Activated T-helper 1 cell treated with Interleukin-2 at 50 U/mL for 16 hours (primary cell): ENCODE results near the gene CCDC148.
"Not testable (repeated sequence)": the region's sequence is repeated elsewhere in the genome, so short reads cannot be mapped to it uniquely, and the experiment has no call there.

Source experiments
- DNase-seq: peaks from one replicate; pipeline ENCODE4 v3.0.0-alpha.2; 2020; ENCODE audit warnings: low read depth

The CCDC148 gene

DNA sequence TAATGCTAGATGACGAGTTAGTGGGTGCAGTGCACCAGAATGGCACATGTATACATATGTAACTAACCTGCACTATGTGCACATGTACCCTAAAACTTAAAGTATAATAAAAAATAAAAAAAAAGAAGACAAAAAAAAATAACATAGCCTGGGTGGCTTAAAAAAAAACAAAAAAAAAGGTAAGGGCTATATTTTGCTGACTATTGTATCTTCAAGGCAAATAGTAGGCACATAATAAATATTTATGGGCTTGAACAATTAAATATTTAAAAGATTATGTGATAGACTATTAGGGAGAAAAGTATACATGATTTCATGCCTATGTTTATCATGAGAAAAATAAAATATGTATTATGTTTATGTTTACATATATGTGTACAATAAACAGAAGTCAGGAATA, 99.4 kb downstream of the CCDC148 start:
- DNase-seq: no peak

DNA sequence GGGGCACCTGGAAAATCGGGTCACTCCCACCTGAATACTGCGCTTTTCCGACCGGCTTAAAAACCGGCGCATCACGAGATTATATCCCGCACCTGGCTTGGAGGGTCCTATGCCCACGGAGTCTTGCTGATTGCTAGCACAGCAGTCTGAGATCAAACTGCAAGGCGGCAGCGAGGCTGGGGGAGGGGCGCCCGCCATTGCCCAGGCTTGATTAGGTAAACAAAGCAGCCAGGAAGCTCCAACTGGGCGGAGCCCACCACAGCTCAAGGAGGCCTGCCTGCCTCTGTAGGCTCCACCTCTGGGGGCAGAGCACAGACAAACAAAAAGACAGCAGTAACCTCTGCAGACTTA, 105.1 kb downstream of the CCDC148 start:
- DNase-seq: not testable (repeated sequence)

DNA sequence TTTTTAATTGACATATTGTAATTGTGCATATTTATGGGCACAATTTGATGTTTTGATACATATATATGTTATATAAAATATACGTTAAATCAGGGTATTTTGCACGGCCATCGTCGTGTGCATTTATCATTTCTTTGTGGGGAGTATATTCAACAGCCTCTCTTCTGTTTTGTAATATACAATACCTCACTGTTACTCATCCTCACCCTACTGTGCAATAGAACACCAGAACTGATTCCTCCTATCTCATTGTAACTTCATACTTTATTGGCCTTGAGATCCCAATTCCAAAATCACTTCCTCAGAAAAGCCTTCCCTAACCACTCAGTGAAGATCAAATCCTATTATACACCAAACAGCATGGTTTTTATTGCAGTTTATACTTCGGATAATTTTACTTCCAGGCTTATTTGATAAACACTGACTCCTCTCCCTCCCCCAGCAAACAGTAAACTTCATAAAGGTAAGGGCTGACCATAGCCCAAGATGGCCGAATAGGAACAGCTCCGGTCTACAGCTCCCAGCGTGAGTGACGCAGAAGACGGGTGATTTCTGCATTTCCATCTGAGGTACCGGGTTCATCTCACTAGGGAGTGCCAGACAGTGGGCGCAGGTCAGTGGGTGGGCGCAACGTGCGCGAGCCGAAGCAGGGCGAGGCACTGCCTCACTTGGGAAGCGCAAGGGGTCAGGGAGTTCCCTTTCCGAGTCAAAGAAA, 105.6 kb downstream of the CCDC148 start:
- DNase-seq: not testable (repeated sequence)

DNA sequence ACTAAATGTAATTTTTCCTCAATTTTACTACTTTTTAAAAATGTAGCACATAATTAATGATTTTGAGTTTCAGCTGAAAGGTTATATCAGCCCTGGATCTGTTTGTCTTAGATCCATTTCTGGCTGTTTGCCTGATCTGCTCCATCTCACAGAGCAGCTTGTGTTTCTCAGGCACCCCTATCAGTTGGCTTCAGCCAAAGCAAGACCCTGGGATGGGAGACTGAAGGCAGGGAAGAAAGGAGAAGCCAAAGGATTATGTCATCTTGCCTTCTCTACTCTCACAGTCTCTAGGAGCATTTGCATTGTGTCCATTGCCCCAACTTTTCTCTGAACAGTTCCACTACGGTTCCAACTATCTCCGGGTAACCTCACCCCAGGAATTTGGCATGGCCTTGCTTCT, 110.5 kb downstream of the CCDC148 start:
- DNase-seq: no peak

DNA sequence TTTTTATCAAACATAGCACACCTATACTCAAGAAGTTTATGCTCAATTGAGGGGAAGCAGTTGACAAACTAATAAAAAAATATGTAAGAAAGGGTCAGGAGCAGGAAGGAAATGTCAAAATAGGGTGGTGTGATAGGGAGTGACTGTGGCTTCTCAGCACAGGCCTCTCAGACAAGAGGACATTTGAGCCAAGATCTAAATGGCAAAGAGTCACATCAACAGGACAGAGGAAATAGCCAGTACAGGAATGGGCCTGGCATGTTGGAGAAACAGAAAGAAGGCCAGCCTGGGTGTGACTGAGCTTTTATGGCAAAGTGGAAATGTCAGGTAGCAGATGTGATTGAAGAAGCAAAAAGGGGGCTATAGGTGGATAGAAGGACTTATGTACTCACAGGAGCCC, 117.0 kb downstream of the CCDC148 start:
- no peak for DNase-seq

DNA sequence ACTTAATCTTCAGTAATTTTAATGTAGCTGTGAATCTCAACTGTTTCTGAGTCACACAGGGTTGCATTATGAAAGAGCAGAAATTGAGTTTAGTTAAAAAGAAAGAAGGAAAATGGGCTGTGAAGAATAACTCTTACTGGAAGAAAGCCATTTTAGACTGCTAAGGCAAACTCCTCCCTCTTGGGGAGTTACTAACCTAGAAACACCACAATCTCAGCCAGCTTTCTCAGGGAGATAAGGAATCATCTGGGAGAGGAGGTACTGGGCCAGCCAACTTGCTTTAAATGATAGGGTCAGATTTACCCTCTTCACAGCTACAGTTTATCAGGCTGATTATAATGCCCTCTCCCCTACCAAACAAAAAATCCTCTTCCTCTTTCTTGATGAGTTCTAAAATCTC, 119.5 kb downstream of the CCDC148 start:
- DNase-seq: no peak

DNA sequence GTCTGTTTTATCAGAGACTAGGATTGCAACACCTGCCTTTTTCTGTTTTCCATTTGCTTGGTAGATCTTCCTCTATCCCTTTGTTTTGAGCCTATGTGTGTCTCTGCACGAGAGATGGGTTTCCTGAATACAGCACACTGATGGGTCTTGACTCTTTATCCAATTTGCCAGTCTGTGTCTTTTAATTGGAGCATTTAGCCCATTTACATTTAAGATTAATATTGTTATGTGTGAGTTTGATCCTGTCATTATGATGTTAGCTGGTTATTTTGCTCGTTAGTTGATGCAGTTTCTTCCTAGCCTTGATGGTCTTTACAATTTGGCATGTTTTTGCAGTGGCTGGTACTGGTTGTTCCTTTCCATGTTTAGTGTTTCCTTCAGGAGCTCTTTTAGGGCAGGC, 124.8 kb downstream of the CCDC148 start:
- not testable (repeated sequence) for DNase-seq

DNA sequence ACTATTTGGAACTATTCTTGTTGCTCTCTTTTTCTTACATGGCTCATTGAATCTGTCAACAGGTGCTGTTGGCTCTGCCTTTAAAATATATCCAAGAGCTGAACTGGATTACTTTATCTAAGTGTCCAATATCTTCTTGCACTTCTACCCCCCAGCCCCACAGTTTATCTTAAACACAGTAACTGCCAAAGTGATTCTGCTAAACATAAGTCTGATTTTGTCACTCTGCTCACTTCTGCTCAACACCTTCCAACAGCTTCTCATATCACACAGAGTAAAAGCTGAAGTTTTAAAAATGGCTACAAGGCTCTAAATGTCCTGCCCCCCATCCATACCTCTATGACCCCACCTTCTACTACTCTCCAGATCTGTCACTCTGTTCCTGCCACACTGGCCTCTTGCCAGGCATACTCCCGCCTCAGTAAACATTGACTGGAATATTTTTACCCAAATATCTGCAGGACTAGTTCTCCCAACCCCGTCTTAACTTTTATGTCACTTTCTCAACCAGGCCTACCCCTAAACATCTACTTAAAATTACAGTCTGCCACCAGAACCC, 130.7 kb downstream of the CCDC148 start:
- DNase-seq: no peak

DNA sequence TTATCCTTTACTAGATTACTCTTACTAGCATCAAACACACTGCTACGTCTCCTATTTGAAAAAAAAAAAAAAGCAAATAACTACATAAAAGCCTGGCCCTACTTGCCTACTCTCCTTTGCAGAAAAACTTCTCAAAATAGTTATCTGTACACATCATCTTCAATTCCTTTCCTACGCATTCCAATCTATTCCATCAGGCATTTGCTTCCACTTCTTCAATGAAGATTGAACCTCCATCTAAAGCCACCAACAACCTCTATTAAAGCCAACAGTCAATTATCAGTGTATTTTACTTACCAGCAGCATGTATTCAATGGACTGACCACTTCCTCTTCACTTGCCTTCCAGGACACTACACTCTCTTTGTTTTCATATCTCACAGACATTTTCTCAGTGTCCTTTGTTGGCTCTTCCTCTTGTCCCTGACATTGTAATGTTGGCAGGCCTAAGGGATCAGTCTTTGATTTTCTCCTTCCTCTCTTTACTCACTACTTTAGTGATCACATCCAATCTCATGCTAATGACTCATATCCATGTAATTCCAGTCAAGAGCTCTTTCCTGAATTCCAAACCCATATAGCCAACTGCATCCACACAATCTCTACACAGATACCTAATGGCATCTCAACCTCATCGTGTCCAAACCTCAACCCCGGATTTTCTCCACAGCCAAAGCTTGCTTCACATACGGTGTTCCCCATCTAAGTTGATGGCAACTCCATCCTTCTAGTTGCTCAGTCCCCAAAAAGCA, 131.3 kb downstream of the CCDC148 start:
- no peak for DNase-seq

DNA sequence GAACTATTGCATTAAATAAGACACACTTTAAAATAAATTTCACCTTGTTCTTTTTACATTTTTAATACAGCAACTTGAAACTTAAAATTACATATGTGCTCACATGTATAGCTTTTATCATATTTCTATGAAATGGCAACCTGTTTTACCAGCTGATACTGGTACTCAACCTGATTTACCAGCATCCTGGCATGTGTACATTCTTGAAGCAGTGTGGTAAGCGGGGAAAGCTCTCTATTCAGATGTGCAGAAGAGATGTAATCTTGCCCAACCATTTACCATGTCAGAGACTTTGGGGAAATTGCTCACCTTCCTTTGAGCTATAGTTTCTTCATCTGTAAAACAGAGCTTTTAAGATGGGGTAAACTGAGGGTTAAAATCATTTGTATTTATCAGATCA, 133.2 kb downstream of the CCDC148 start:
- DNase-seq: no peak

DNA sequence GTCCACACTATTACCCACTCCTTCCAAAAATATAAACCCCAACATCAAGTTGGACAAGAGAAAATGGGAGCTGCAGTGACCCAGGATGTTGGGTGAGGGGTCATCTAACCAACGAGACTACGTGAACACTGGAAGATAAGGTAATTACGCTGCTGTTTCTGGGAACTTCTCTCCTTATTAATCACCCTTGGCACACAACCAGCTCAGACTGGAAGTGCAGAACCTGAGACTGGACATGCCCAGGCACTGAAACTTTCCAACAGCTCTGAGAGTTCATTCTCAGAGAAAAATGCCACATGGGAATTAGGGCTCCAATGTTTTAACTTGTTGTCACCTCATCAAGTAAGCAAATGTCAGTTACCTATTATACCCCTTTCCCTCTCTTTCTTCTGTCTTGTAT, 135.3 kb downstream of the CCDC148 start:
- no peak for DNase-seq

DNA sequence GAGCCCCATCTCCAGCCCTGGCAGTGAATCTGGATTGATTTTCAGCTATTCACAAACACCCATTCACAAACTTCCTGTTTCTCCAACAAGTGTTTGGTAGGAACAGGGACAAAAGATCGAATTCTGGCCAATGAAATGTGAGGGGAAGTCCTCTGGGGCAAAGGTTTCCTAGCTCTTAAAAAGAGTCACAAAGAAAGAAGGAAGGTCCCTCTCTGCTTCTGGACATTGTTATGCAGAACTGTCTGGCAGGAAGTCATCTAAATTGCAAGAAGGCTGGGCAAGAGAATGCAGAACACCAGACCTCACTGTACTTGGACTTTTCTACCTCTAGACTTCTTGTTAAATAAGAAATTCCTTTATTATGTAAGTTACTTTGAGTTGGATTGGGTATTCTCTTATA, 137.3 kb downstream of the CCDC148 start:
- no peak for DNase-seq

DNA sequence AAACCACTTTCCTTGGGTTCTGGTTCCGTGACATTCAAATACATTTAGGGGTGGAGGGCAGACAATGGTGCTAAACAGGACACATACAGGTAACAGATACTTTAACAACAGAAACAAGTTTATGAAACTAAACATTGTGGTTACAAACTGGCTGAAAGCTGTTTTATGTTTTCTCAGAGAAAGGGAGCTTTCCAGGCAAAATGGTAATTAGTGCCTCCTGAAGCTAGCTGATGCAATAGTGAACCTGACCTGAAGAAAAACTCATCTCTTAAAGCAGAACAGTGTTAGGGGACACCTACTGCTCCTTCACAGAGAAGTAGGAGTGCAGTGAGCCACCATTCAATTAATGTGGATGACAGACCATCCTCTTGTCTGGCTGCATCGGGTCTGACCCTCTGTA, 138.9 kb downstream of the CCDC148 start:
- no peak for DNase-seq

DNA sequence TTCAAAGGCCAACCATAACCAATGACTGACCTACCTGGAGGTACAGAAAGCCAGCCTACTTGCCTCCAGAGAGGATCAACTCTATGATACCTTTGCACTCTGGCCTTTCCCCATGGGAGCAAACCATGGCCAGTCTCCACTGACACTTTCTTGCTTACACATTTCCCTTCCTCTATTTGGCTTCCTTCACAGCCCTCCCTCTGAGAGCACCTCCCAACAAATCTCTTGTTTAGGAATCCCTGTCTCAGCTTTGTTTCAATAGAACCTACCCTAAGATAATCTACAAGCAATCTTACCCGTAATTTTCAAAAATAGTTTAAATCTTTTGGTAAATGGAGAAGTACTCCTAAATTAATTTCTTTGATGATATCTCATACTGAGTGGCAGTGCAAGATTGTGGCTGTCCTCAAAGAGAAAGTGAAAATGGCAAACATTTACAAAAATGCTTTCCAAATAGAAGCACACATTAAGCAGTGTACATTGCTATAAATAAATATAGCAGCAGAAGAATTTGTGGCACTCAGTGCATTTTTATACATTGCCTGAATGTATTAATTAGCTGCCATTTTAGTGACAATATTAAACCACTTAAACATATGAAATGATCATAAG, 140.6 kb downstream of the CCDC148 start:
- no peak for DNase-seq

DNA sequence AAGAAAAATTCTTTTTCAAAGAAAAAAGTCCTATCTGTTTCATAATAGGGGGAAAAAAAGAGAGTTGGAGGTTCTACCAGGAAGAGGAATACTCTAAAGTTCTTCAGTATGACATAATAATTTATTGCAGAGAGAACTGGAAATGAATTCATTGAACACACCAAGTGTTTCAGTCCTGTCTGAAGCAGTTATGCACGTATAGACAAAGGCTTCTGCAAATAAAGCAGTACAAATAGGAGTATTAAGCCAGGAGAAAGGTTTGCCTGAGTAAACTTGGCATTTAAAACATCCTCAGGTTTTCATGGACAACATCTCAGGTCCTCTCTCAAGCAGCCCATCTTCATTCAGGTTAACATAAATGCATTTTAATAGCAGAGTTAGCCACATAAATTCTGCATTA, 141.6 kb downstream of the CCDC148 start:
- DNase-seq: no peak

DNA sequence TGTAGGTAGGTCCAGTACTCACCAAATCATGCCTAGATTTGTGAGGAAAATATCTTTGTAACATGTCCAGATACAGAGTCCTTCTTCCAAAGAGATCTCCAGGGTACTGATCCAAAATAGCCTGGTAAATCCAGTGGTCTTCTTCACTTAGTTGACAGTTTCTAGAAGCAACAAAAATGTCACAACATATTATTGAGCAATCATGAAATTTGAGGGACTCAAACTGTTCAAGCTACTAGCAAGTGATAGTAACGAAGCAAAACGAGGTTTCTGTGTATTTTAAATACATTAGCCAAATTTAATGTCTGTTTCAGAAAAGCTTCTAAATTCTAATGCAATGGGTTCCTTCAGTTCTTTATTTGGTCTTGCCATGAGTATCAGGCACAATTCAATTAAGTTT, 142.8 kb downstream of the CCDC148 start:
- no peak for DNase-seq

DNA sequence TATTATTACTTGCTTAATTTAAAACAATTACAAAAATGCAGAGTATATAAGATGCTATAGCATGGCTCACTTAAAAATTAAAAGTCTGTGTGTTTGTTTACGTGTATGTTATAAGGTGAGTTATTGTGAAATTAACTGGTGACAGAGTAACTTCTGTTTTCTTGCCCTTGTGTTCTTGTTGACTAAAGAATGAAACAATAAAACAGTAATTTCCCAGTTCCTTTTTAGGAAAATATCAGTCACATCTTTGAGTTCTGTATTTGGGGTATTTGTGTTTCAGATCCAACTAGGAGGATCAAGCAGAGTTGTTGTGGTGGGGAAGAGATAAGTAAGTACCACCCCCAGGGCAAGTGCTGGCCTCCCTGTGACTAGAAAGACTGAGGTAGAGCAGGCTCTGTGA, 143.6 kb downstream of the CCDC148 start:
- no peak for DNase-seq

DNA sequence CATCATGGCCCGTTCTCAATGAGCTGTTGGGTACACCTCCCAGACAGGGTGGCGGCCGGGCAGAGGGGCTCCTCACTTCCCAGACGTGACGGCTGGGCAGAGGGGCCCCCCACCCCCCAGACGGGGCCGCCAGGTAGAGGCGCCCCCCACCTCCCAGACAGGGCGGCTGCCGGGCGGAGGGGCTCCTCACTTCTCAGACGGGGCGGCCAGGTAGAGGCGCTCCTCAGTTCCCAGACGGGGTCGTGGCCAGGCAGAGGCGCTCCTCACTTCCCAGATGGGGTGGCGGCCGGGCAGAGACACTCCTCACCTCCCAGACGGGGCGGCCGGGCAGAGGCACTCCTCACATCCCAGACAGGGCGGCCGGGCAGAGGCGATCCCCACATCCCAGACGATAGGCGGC, 146.1 kb downstream of the CCDC148 start:
- not testable (repeated sequence) for DNase-seq

DNA sequence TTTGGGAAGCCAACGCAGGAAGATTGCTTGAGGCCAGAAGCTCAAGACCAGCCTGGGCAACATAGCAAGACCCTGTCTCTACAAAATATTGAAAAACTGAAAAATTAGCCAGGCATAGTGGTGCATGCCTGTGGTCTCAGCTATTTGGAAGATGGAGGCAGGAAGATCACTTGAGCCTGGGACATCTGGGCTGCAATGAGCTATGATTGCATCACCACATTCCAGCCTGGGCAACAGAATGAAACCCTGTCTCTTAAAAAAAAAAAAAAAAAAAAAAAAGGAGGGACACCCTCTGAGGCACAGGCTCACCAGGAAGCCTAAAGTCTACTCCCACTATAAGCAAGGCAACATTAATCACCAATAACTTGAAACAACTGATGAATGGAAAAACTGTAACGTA, 151.1 kb downstream of the CCDC148 start:
- no peak for DNase-seq

DNA sequence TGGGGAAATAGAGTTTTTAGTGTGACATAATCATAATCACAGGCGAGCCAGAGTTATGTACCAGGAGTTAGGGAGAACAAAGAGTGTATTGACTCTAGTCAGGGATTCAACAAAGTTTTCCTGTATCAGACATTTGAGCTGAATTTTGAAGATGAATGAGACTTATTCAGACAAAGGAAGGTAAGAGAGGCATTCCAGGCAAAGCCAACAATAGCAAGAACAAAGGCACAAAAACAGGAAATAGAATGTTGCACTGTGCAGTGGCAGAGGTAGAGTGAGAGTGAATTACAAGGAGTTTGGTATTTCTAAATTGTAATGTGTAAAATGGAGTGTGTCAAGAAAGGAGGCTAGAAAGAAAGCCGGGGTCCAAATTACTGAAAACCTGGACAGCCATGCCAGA, 156.2 kb downstream of the CCDC148 start:
- DNase-seq: no peak

DNA sequence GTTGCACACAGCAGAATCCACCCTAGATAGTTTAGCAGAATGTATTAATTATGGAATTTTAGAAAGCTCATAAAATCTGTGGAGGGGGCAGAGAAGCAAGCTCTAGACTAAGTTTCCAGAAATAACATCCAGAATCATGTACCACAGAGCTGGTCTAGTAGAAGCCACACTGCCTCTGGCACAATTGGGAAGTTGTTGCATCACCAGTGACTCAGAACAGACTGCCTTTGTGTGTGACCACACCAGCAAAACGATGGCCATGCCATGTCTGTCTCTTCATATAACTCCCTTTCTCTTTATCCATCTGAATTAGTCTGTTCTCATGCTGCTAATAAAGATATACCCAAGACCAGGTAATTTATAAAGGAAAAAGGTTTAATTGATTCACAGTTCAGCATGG, 158.9 kb downstream of the CCDC148 start:
- DNase-seq: no peak

DNA sequence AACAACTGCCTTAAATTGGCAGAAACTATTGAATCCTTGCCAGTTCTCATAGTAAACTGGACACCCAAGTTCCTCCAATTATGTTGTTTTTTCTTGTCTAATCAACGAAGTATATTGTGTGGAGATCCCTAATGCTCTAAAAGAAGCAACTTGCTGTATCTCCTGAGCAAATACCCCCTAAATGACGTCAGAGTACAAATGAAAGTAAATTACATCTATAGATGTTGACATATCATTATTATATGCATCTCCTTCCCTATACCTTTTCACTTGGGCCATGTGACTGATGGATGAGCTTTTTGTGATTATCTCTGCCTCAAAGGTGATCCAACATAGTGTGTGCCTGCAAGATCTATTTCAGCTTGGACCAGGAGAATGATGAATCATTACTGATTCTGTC, 159.4 kb downstream of the CCDC148 start:
- no peak for DNase-seq

DNA sequence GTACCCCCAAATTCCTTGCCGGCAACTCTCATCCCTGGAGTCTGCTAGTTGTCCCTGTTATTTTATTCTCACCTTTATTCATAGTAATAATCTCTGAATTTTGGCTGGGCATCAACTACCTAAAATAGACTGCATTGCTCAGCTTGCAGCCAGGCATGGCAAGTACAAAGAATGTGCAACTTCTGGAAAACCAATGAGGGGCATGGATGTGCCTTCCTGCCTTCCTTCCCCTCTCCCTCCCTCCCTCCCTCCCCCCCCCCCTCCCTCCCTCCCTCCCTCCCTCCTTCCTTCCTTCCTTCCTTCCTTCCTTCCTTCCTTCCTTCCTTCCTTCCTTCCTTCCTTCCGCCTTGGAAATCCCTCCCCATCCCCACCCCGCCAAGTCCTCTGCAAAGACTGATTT, 162.8 kb downstream of the CCDC148 start:
- no peak for DNase-seq
